Measurements from ENCODE around the gene SRC. TPM values are rescaled to one million over a fixed set of nuclear protein-coding genes. Genes with fewer than 3 reads are reported as not detected.

The SRC gene
- total and polyA plus RNA-seq, 2 donors (not counting 3 experiments of a cell fraction or from before 2014, with no cell fraction given): 22.6 to 29.4 TPM

GRCh38 chr20:37387519-37388269 is 41.8 kb downstream of the SRC start:
- intact Hi-C loops (cut with micrococcal nuclease) (no loop called here), dilution Hi-C loops (cut with MboI; ENCODE audit: extremely low pct_ligation_motif_present, low sequenced_read_pairs) (no loop called here)
- Histone ChIP-seq H3K27me3 (ENCODE audit: control insufficient read depth in 2 of 2, insufficient read depth in 2 of 2, low read length in 2 of 2) (no peaks in the 10 kb centered on the region), H3K4me1 (ENCODE audit: control insufficient read depth, extremely low read depth, insufficient read depth, low read length) (peaks cover 11% of the 10 kb centered on the region), H3K27ac (ENCODE audit: insufficient read depth, low read depth, low read length) (no peak overlapping the region), H3K4me3 (replicated peaks in 1 of 3; ENCODE audit: insufficient read depth in 1 of 3, low read depth in 1 of 3, low read length in 3 of 3) (no peak overlapping the region), H3K9me3 (replicated peaks; ENCODE audit: control insufficient read depth, insufficient read depth, low read length) (no peaks in the 10 kb centered on the region), H3K4me2 (ENCODE audit: insufficient read depth, low read length) (no peak overlapping the region), H3K79me2 (ENCODE audit: control insufficient read depth, insufficient read depth, low read length) (no peaks in the 10 kb centered on the region), H2AFZ (ENCODE audit: low read depth, low read length) (no peak overlapping the region), H3K9ac (replicated peaks; ENCODE audit: extremely low read depth, insufficient read depth, low read length) (no peak overlapping the region), H4K20me1 (replicated peaks; ENCODE audit: control insufficient read depth, extremely low read depth, insufficient read depth, low read length) (no peaks in the 10 kb centered on the region), H3K9me1 (replicated peaks; ENCODE audit: control insufficient read depth, extremely low read depth, insufficient read depth, low read length) (no peaks in the 10 kb centered on the region), H3K36me3 (ENCODE audit: control insufficient read depth in 2 of 2, extremely low read depth in 1 of 2, insufficient read depth in 2 of 2, low read length in 2 of 2) (peaks cover 0 to 10% of the 10 kb centered on the region in 2 experiments)
- ChIA-PET POLR2A (no interaction called here), CTCF (no interaction called here)
- TF ChIP-seq CTCF (IDR thresholded peaks at IDR 0.05; ENCODE audit: extremely low read depth in 1 of 2, insufficient read depth in 1 of 2, low read depth in 1 of 2, low read length in 2 of 2) (no peak), POLR2AphosphoS5 (IDR thresholded peaks at IDR 0.05; ENCODE audit: insufficient read depth, low read depth, low read length) (no peak), GATA2 (IDR thresholded peaks at IDR 0.05; ENCODE audit: insufficient read depth, insufficient read length, low read depth, low read length) (no peak), POLR2A (IDR thresholded peaks at IDR 0.05; ENCODE audit: low read depth, low read length) (no peak), MYC (IDR thresholded peaks at IDR 0.05; ENCODE audit: low read depth, low read length) (no peak), MAX (IDR thresholded peaks at IDR 0.05; ENCODE audit: insufficient read depth, insufficient read length) (no peak), FOS (IDR thresholded peaks at IDR 0.05; ENCODE audit: borderline replicate concordance, insufficient read depth, low read length) (no peak), EZH2 (IDR thresholded peaks at IDR 0.05; ENCODE audit: borderline replicate concordance, low read depth, low read length, severe bottlenecking) (no peak), JUN (IDR thresholded peaks at IDR 0.05; ENCODE audit: borderline replicate concordance, insufficient read depth, insufficient read length, low read depth) (no peak)
- DNase-seq (ENCODE audit: low read depth, low spot score) (no peak), FAIRE-seq (no peak)
- no TSS peak for BruUV-seq (replicated peaks)

Measured in endothelial cell of umbilical vein (primary cell).